ENCODE measurements around the gene ATP1B1. TPM values are rescaled to one million over a fixed set of nuclear protein-coding genes. Genes with fewer than 3 reads are reported as not detected.

The ATP1B1 gene
- total RNA-seq, 1 donor from 2014 or later: 77.3 TPM

- Histone ChIP-seq H3K4me3 (ENCODE audit: low read depth, low read length) (no peak overlapping the region), H3K36me3 (ENCODE audit: control insufficient read depth, insufficient read depth, low read length) (no peaks in the 10 kb centered on the region), H3K27me3 (ENCODE audit: control insufficient read depth, insufficient read depth, low read length) (no peaks in the 10 kb centered on the region)
- DNase-seq (ENCODE audit: low read depth): no peak
- TF ChIP-seq, protein P1, sequence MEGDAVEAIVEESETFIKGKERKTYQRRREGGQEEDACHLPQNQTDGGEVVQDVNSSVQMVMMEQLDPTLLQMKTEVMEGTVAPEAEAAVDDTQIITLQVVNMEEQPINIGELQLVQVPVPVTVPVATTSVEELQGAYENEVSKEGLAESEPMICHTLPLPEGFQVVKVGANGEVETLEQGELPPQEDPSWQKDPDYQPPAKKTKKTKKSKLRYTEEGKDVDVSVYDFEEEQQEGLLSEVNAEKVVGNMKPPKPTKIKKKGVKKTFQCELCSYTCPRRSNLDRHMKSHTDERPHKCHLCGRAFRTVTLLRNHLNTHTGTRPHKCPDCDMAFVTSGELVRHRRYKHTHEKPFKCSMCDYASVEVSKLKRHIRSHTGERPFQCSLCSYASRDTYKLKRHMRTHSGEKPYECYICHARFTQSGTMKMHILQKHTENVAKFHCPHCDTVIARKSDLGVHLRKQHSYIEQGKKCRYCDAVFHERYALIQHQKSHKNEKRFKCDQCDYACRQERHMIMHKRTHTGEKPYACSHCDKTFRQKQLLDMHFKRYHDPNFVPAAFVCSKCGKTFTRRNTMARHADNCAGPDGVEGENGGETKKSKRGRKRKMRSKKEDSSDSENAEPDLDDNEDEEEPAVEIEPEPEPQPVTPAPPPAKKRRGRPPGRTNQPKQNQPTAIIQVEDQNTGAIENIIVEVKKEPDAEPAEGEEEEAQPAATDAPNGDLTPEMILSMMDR (IDR thresholded peaks at IDR 0.05; ENCODE audit: insufficient read depth, low read length, poor library complexity, severe bottlenecking): no peak
Observed at GRCh38 chr1:169090308-169090899, 16.1 kb upstream of the ATP1B1 start.

DNA sequence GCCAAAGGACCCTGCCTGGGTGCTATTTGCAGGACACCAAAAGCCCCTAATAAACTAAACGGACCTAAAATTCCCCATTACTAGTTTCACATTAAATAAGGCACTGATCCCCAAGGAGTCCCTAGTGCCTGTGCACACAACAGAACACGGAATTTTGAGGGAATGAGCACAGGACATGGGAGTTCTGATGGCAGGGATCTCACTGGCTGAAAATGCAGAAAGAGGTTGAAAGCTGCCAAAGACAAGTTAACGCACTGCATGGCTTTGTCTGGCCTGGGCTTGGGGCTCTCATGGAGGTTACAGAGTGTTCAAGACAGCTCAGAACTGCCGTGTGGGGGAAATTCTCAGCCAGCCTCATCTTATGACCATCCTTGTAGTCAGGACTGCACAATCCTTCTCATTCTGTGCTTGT is 15.6 kb upstream of the ATP1B1 start:
- Histone ChIP-seq H3K4me3 (ENCODE audit: low read depth, low read length) (no peak overlapping the region), H3K36me3 (ENCODE audit: control insufficient read depth, insufficient read depth, low read length) (no peaks in the 10 kb centered on the region), H3K27me3 (ENCODE audit: control insufficient read depth, insufficient read depth, low read length) (no peaks in the 10 kb centered on the region)
- TF ChIP-seq, protein P1 (IDR thresholded peaks at IDR 0.05; ENCODE audit: insufficient read depth, low read length, poor library complexity, severe bottlenecking): no peak
- DNase-seq (ENCODE audit: low read depth): no peak

GRCh38 chr1:169091480-169091941 is 15.0 kb upstream of the ATP1B1 start:
- Histone ChIP-seq H3K4me3 (ENCODE audit: low read depth, low read length) (no peak overlapping the region), H3K27me3 (ENCODE audit: control insufficient read depth, insufficient read depth, low read length) (no peaks in the 10 kb centered on the region), H3K36me3 (ENCODE audit: control insufficient read depth, insufficient read depth, low read length) (no peaks in the 10 kb centered on the region)
- TF ChIP-seq, protein P1 (IDR thresholded peaks at IDR 0.05; ENCODE audit: insufficient read depth, low read length, poor library complexity, severe bottlenecking): no peak
- no peak for DNase-seq (ENCODE audit: low read depth)

GRCh38 chr1:169092399-169092798 is 14.1 kb upstream of the ATP1B1 start:
- Histone ChIP-seq H3K4me3 (ENCODE audit: low read depth, low read length) (no peak overlapping the region), H3K36me3 (ENCODE audit: control insufficient read depth, insufficient read depth, low read length) (no peaks in the 10 kb centered on the region), H3K27me3 (ENCODE audit: control insufficient read depth, insufficient read depth, low read length) (no peaks in the 10 kb centered on the region)
- DNase-seq (ENCODE audit: low read depth): no peak
- TF ChIP-seq, protein P1 (IDR thresholded peaks at IDR 0.05; ENCODE audit: insufficient read depth, low read length, poor library complexity, severe bottlenecking): no peak

DNA sequence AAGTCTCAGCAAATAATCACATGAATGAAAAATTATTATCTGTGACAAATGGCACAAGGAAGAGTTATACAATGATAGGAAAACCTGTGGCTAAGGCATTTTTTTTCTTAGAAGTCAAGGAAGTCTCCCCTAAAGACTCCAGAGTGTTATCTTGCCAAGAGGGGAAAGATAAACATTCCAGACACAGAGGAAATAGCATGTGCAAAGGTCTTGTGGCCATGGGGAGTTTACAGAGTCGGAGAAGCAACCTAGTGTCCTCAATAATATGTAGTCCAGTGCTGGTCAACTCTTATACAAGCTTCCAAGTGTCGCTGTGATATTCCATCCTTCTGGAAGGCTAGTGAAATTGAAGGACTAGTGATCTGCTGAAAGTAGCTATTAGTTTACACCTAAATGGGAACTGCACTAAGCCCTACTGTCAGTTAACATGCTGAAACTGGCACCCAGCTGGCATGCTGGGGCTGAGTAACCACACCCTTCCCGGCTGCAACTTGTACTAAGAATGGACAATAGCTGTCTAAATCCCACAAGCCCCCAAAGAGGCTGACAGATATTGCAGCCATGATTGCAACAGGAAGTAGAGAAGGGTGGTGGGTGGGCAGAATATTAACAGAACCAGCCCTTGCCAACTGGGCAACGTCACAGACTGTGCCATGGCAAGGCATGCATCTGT is 11.5 kb upstream of the ATP1B1 start:
- Histone ChIP-seq H3K36me3 (ENCODE audit: control insufficient read depth, insufficient read depth, low read length) (no peaks in the 10 kb centered on the region), H3K27me3 (ENCODE audit: control insufficient read depth, insufficient read depth, low read length) (no peaks in the 10 kb centered on the region), H3K4me3 (ENCODE audit: low read depth, low read length) (no peak overlapping the region)
- TF ChIP-seq, protein P1 (IDR thresholded peaks at IDR 0.05; ENCODE audit: insufficient read depth, low read length, poor library complexity, severe bottlenecking): no peak
- DNase-seq (ENCODE audit: low read depth): no peak
